IPS-18a (cell line): ENCODE data around the gene C1D.

Experiments
- H3K27ac ChIP-seq: one replicate; pipeline ENCODE4 v1.5.1; 2013; ENCODE audit warnings: low read length
- H3K27me3 ChIP-seq: one replicate; pipeline ENCODE4 v1.6.1; 2013; ENCODE audit warnings: mild to moderate bottlenecking, low read length; ENCODE audit not compliant: control insufficient read depth, insufficient read depth
- H3K36me3 ChIP-seq: one replicate; pipeline ENCODE4 v1.6.1; 2013; ENCODE audit warnings: low read depth, low read length; ENCODE audit not compliant: control insufficient read depth
- H3K4me1 ChIP-seq: one replicate; pipeline ENCODE4 v1.6.1; 2013; ENCODE audit warnings: low read depth, low read length; ENCODE audit not compliant: control insufficient read depth
- H3K4me3 ChIP-seq: one replicate; pipeline ENCODE4 v1.5.1; 2013; ENCODE audit warnings: low read length
- H3K9ac ChIP-seq: one replicate; pipeline ENCODE4 v1.6.1; 2013; ENCODE audit warnings: mild to moderate bottlenecking, low read length, moderate library complexity
- H3K9me3 ChIP-seq: one replicate; pipeline ENCODE4 v1.6.1; 2013; ENCODE audit warnings: low read depth, low read length; ENCODE audit not compliant: control insufficient read depth

Gene C1D

DNA sequence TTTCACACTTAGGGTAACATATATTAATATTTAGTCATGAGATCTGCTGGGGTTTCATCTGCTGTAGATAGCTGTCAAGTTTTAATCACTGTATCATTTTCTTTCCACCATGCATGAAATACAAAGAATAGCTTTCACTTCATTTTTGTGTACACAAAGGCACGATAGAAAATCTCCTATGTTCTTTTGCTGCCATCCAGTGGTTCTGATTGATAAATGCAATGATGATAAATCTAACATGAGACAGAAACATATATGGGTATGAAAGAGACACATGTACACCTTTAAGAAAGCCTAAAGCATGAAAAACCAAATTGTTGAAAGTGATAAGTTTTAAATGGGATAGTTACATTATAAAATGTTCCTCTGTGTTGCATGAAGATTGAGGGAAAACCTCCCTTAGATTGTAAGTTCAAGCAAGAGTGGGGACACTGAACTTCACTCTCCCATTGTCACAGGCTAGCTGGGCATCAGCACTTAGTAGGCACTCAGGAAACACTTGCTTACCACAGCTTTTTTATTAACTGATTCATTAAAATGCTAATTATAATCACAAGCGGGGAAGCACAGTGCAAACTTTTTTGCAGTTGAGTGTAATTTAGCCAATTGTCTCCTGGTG lies 31.2 kb downstream of the C1D start:
- no peak overlapping the region for H3K4me3 ChIP-seq
- H3K27me3 ChIP-seq: no peaks in the 10 kb centered on the region
- H3K9me3 ChIP-seq: no peaks in the 10 kb centered on the region
- no peaks in the 10 kb centered on the region for H3K4me1 ChIP-seq
- H3K27ac ChIP-seq: no peak overlapping the region
- no peaks in the 10 kb centered on the region for H3K36me3 ChIP-seq
- no peak overlapping the region for H3K9ac ChIP-seq

DNA sequence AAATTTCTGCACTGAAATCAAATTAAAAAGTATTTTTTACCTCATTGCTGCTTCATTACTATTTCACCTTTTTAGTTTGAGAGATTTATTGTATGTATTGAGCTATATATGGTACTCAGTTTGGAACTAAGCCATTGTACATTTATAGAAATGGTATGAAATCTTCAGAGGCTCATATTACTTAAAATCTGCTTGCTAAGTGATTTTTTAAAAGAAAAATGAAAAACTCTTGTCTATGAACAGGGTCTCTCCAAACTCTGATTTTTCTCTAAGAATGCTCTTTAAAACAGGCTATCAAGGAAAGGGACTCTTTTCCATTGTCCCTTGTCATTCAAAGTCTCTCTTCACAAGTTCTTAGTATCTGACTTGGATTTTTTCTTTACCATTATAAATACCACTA lies 31.8 kb downstream of the C1D start:
- Histone ChIP-seq H3K9me3 (no peaks in the 10 kb centered on the region), H3K27ac (no peak overlapping the region), H3K9ac (no peak overlapping the region), H3K4me1 (no peaks in the 10 kb centered on the region), H3K27me3 (no peaks in the 10 kb centered on the region), H3K4me3 (no peak overlapping the region), H3K36me3 (no peaks in the 10 kb centered on the region)

DNA sequence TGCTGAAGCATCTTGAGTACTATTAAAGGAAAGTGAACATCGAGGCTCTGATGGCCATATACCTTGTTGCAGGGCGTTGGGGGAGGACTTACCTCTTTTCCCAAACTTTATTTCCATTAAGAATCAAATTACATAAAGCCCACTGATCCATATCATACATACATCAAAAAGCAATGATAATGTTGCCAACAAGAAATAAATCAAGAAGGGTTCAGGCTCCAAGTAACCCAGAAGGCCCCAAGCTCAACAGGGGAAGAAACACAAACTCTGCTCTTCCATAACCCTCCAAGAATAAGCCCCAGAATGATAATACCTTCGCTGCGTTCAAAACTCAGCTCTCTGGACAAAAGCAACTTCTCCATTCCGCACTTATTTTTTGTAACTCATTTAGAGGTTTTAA lies 32.3 kb downstream of the C1D start:
- Histone ChIP-seq H3K4me3 (no peak overlapping the region), H3K9ac (no peak overlapping the region), H3K27me3 (no peaks in the 10 kb centered on the region), H3K27ac (no peak overlapping the region), H3K9me3 (no peaks in the 10 kb centered on the region), H3K4me1 (no peaks in the 10 kb centered on the region), H3K36me3 (no peaks in the 10 kb centered on the region)

DNA sequence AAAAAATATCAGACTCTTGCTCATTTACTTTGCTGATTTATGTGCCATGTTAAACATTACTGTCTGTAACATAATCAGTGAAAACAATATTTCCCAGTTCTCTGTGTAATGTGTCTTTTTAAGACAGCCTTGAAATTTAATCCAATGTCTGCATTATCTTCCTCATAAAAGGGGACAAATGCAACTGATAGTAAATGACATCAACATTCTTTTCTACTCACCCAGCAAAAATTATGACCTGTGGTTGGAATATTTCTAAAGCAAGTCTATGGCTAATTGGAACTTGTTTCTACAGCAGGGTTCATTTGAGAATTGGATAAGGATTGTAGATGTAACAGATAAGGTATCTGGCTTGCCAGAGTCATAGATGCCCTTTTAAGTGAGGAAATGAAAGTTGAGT lies 34.8 kb downstream of the C1D start:
- Histone ChIP-seq H3K9me3 (no peaks in the 10 kb centered on the region), H3K27ac (no peak overlapping the region), H3K27me3 (no peaks in the 10 kb centered on the region), H3K4me3 (no peak overlapping the region), H3K36me3 (no peaks in the 10 kb centered on the region), H3K9ac (no peak overlapping the region), H3K4me1 (no peaks in the 10 kb centered on the region)

DNA sequence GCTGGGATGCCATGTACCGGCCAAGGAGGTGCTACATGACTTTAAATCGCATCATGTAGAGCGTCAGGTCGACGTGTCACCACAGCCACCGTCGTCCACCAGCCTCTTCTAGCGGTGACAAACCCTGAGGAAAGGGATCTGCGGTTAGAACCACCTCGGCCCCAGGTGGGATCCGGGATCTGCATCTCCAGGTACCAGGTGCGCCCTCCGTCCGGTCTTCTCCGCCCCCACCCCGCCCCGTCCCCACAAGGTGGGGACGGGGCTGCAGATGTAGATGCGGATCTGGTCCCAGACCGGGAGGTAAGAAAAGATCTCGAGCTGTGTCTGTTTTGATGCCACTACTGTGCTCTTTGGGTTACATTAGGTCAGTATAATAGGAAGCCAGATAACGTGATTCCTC lies 38.4 kb downstream of the C1D start:
- Histone ChIP-seq H3K36me3 (no peaks in the 10 kb centered on the region), H3K4me1 (no peaks in the 10 kb centered on the region), H3K9ac (no peak overlapping the region), H3K9me3 (no peaks in the 10 kb centered on the region), H3K27me3 (no peaks in the 10 kb centered on the region), H3K4me3 (no peak overlapping the region), H3K27ac (no peak overlapping the region)

DNA sequence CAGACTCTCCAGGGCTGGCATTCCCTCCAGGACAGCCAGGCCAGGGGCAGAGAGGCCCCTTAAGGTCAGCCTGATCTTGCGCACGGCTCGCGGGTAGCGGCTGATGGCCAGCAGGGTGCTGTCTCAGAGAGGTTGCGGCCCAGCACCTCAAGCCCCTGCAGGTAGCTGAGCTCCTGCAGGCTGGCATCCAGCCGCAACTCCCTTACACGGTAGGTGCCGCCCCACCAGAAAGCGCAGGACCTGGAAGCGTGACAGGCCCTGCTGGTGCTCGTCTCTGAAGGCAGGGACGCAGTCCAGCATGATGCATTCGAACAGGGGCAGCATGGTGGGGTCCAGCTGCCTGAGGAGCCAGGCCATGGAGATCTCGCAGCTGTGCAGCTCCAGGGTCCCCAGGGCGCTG lies 38.9 kb downstream of the C1D start:
- no peak overlapping the region for H3K27ac ChIP-seq
- no peaks in the 10 kb centered on the region for H3K27me3 ChIP-seq
- H3K4me1 ChIP-seq: no peaks in the 10 kb centered on the region
- no peaks in the 10 kb centered on the region for H3K9me3 ChIP-seq
- no peaks in the 10 kb centered on the region for H3K36me3 ChIP-seq
- H3K9ac ChIP-seq: no peak overlapping the region
- H3K4me3 ChIP-seq: no peak overlapping the region

GRCh38 chr2:68018727-68019126 lies 44.1 kb downstream of the C1D start:
- no peaks in the 10 kb centered on the region for H3K27me3 ChIP-seq
- no peak overlapping the region for H3K4me3 ChIP-seq
- H3K27ac ChIP-seq: no peak overlapping the region
- no peak overlapping the region for H3K9ac ChIP-seq
- H3K9me3 ChIP-seq: no peaks in the 10 kb centered on the region
- no peaks in the 10 kb centered on the region for H3K36me3 ChIP-seq
- no peaks in the 10 kb centered on the region for H3K4me1 ChIP-seq

DNA sequence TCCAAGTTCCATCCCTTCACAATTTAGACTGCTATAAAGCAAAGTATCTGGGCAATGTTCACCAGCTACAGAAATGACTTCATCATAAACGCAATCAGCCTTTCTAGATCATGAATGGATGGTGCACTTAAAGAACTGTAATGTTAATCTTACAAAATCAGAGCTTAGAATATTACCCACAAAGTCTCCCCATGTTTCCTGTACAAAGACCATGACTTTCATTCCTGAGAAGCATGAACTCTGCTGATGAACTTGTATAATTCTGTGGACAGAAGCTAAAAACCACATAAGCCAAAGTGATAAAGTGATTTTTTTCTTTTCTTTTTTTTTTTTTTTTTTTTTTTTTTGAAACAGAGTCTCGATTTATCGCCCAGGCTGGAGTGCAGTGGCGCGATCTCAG lies 53.3 kb downstream of the C1D start:
- H3K4me3 ChIP-seq: no peak overlapping the region
- H3K9ac ChIP-seq: no peak overlapping the region
- H3K27me3 ChIP-seq: no peaks in the 10 kb centered on the region
- no peak overlapping the region for H3K27ac ChIP-seq
- H3K4me1 ChIP-seq: no peaks in the 10 kb centered on the region
- H3K9me3 ChIP-seq: no peaks in the 10 kb centered on the region
- H3K36me3 ChIP-seq: no peaks in the 10 kb centered on the region

DNA sequence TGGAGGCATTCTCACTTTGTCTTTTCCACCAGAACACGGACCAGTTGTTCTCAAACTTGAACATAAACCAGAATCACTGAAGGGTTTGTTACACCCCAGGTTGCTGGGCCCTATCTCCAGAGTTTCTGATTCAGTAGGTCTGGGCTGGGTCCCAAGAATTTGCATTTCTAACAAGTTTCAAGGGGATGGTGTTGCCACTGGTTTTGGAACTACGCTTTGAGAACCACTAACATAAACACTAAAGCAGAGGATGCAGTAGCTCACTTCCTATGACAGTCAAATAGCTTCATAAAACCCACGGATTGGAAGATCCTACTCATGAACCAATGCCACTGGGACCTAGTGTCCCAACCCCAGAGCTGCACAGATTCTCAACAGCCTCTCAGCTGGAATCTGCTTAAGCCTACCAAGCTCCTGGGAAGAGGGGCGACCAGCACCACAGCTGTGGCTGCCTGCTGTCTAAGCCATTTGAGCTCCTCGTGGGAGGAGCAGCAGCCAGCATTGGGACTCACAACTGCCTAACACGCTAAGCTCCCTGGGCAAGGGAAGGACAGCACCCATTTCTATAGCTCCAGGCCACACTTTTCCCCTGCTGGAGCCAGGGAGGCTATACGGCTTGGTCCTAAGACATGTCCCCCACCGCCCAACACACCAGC lies 62.5 kb downstream of the C1D start:
- Histone ChIP-seq H3K27ac (no peak overlapping the region), H3K4me3 (no peak overlapping the region), H3K4me1 (no peaks in the 10 kb centered on the region), H3K9me3 (no peaks in the 10 kb centered on the region), H3K9ac (no peak overlapping the region), H3K36me3 (no peaks in the 10 kb centered on the region), H3K27me3 (no peaks in the 10 kb centered on the region)

- Histone ChIP-seq H3K27me3 (no peaks in the 10 kb centered on the region), H3K27ac (no peak overlapping the region), H3K9ac (no peak overlapping the region), H3K4me1 (no peaks in the 10 kb centered on the region), H3K4me3 (no peak overlapping the region), H3K36me3 (no peaks in the 10 kb centered on the region), H3K9me3 (no peaks in the 10 kb centered on the region)
Measured at GRCh38 chr2:67999332-67999731, 63.5 kb downstream of the C1D start.

DNA sequence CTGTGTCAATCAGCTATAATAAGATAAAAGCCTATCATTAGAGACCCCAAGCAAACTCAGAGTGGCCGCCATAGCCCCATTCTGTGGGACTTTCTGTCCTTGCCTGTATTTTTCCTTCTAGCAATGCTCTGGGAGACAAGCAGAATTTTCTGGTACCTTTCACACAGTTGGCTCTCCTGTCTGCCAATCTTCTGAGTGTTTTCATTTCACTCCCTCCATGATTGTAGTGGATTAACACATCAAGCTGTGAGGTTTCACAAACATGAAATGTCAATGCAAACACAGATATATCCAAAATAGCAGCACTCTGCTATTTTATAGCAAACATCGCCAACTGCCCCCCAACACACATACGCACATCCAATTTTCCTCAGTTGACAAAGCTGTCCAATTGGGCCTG lies 64.9 kb downstream of the C1D start:
- Histone ChIP-seq H3K4me3 (no peak overlapping the region), H3K27ac (no peak overlapping the region), H3K9me3 (no peaks in the 10 kb centered on the region), H3K9ac (no peak overlapping the region), H3K4me1 (no peaks in the 10 kb centered on the region), H3K27me3 (no peaks in the 10 kb centered on the region), H3K36me3 (no peaks in the 10 kb centered on the region)

- Histone ChIP-seq H3K4me1 (no peaks in the 10 kb centered on the region), H3K27ac (no peak overlapping the region), H3K4me3 (no peak overlapping the region), H3K27me3 (no peaks in the 10 kb centered on the region), H3K9ac (no peak overlapping the region), H3K36me3 (no peaks in the 10 kb centered on the region), H3K9me3 (no peaks in the 10 kb centered on the region)
Measured at GRCh38 chr2:67997528-67997900, 65.3 kb downstream of the C1D start.
